DND-41 (cell line): ENCODE results near the gene HSD11B1L.

Experiments
- CTCF ChIP-seq: IDR thresholded peaks from 2 replicates; pipeline ENCODE4 v1.5.1; 2012; ENCODE audit warnings: borderline replicate concordance, low read length, moderate library complexity, mild to moderate bottlenecking; ENCODE audit not compliant: poor library complexity, severe bottlenecking; ENCODE audit errors: extremely low read depth
- EZH2 ChIP-seq: IDR thresholded peaks from 3 replicates; pipeline ENCODE4 v1.6.1; 2012; ENCODE audit warnings: borderline replicate concordance, low read depth, mild to moderate bottlenecking, moderate library complexity, low read length, inconsistent platforms; ENCODE audit not compliant: severe bottlenecking

GRCh38 chr19:5703819-5704818 is 23.3 kb downstream of the HSD11B1L start:
- TF ChIP-seq CTCF (no peak), EZH2 (no peak)
